Body of pancreas (tissue), 4 donors: ENCODE data around the gene RAB26.

ENCODE experiments used
- POLR2A ChIP-seq, 3 donors: fragments of 450-650 bp; IDR thresholded peaks; one replicate each; pipeline ENCODE4 v1.6.1; 2016; ENCODE audit warnings: antibody characterized with exemption in 3 of 3, mild to moderate bottlenecking in 2 of 3
- TF ChIP-seq, protein P1 (sequence below), 7 experiments: fragments of 450-650 bp in 4 of 7; fragments of 200-600 bp in 3 of 7; sonication (generic) in 3 of 7; IDR thresholded peaks; one replicate each; pipeline ENCODE4 v1.5.1; 2016 to 2019; ENCODE audit warnings: antibody characterized with exemption in 7 of 7

DNA sequence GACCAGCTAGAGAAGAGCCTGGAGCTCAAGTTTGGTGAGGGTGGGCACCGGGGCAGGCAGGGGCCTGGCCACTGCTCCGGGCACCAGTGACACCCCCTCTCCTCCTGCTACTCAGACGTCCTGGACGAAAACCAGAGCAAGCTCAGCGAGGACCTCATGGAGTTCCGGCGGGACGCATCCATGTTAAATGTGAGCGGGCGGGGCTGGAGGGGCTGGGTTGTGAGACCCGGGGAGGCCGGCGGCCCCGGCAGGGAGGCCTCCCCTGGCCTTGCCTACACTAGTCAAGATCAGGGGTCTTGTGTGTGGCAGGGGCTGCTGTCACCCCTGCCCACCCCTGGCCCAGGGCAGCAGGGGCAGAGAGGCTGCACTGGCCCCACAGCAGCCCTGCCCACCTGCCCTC, 24.9 kb downstream of the RAB26 start:
- TF ChIP-seq, protein P1, sequence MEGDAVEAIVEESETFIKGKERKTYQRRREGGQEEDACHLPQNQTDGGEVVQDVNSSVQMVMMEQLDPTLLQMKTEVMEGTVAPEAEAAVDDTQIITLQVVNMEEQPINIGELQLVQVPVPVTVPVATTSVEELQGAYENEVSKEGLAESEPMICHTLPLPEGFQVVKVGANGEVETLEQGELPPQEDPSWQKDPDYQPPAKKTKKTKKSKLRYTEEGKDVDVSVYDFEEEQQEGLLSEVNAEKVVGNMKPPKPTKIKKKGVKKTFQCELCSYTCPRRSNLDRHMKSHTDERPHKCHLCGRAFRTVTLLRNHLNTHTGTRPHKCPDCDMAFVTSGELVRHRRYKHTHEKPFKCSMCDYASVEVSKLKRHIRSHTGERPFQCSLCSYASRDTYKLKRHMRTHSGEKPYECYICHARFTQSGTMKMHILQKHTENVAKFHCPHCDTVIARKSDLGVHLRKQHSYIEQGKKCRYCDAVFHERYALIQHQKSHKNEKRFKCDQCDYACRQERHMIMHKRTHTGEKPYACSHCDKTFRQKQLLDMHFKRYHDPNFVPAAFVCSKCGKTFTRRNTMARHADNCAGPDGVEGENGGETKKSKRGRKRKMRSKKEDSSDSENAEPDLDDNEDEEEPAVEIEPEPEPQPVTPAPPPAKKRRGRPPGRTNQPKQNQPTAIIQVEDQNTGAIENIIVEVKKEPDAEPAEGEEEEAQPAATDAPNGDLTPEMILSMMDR (IDR thresholded peaks at IDR 0.05) = no peak
- TF ChIP-seq POLR2A (IDR thresholded peaks at IDR 0.05) = no peak
